Suprapubic skin (tissue), 3 donors: ENCODE results near the gene TTC24.

Experiments used
- POLR2AphosphoS5 ChIP-seq, 3 donors: sonication (generic); formaldehyde crosslinking; IDR thresholded peaks; one replicate each; pipeline ENCODE4 v1.6.1; 2017; ENCODE audit warnings: antibody characterized with exemption in 3 of 3
- TF ChIP-seq, protein P1 (sequence below), 2 donors: fragments of 200-600 bp in 1 of 2; fragments of 450-650 bp in 1 of 2; sonication (generic) in 1 of 2; IDR thresholded peaks; one replicate each; pipeline ENCODE4 v1.5.1; 2016 to 2019; ENCODE audit warnings: antibody characterized with exemption in 2 of 2, mild to moderate bottlenecking in 1 of 2, moderate library complexity in 1 of 2

DNA sequence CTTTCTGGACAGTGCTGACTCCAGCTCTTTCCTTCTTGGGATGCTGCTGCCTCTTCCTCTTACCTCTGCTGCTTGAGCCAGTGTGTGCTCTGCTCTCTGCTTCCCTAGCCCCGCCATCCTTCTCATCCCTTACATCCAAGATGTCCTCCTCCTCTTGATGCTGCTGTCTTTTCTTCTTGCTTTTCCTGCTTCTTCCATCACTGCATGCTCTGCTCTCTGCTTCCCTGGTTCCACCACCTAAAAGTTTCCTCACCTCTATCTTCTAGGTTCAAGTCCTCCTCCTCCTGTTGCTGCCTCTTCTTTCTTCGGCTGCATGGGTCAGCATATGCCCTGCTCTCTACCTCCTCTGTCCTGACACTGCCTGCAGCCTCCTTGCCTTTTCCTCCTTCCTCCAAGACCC lies 15.5 kb downstream of the TTC24 start:
- TF ChIP-seq, protein P1, sequence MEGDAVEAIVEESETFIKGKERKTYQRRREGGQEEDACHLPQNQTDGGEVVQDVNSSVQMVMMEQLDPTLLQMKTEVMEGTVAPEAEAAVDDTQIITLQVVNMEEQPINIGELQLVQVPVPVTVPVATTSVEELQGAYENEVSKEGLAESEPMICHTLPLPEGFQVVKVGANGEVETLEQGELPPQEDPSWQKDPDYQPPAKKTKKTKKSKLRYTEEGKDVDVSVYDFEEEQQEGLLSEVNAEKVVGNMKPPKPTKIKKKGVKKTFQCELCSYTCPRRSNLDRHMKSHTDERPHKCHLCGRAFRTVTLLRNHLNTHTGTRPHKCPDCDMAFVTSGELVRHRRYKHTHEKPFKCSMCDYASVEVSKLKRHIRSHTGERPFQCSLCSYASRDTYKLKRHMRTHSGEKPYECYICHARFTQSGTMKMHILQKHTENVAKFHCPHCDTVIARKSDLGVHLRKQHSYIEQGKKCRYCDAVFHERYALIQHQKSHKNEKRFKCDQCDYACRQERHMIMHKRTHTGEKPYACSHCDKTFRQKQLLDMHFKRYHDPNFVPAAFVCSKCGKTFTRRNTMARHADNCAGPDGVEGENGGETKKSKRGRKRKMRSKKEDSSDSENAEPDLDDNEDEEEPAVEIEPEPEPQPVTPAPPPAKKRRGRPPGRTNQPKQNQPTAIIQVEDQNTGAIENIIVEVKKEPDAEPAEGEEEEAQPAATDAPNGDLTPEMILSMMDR (IDR thresholded peaks at IDR 0.05) = no peak
- no peak for TF ChIP-seq POLR2AphosphoS5 (IDR thresholded peaks at IDR 0.05)
